Measurements from ENCODE around the gene ATP4B. TPM values are rescaled to one million over a fixed set of nuclear protein-coding genes. Genes with fewer than 3 reads are reported as not detected.

The ATP4B gene
- total RNA-seq, 2 donors from 2014 or later, result not detected

- H3K27ac ChIP-seq, result no peak overlapping the region
- TF ChIP-seq CTCF (IDR thresholded peaks at IDR 0.05), result no peak
- H3K4me3 ChIP-seq, result no peak overlapping the region
- DNase-seq (ENCODE audit: low spot score), result no peak
- H3K27me3 ChIP-seq, result no peaks in the 10 kb centered on the region
- H3K36me3 ChIP-seq, result no peaks in the 10 kb centered on the region
- no peaks in the 10 kb centered on the region for H3K4me1 ChIP-seq
- H3K9me3 ChIP-seq, result peaks cover 0 to 15% of the 10 kb centered on the region in 2 donors
Measured at GRCh38 chr13:113665597-113666328, 7.8 kb upstream of the ATP4B start.

GRCh38 chr13:113664751-113665596 lies 7.0 kb upstream of the ATP4B start:
- Histone ChIP-seq H3K4me3 (no peak overlapping the region), H3K4me1 (no peaks in the 10 kb centered on the region), H3K27me3 (no peaks in the 10 kb centered on the region), H3K9me3 (peaks cover 0 to 19% of the 10 kb centered on the region in 2 donors), H3K36me3 (no peaks in the 10 kb centered on the region), H3K27ac (no peak overlapping the region)
- TF ChIP-seq CTCF (IDR thresholded peaks at IDR 0.05), result no peak
- no peak for DNase-seq (ENCODE audit: low spot score)

- DNase-seq (ENCODE audit: low spot score), result no peak
- Histone ChIP-seq H3K9me3 (peaks cover 0 to 19% of the 10 kb centered on the region in 2 donors), H3K27me3 (no peaks in the 10 kb centered on the region), H3K36me3 (no peaks in the 10 kb centered on the region), H3K4me1 (no peaks in the 10 kb centered on the region), H3K27ac (no peak overlapping the region), H3K4me3 (no peak overlapping the region)
- TF ChIP-seq CTCF (IDR thresholded peaks at IDR 0.05), result no peak
Measured at GRCh38 chr13:113663934-113664333, 5.9 kb upstream of the ATP4B start.

- H3K9me3 ChIP-seq, result peaks cover 0 to 19% of the 10 kb centered on the region in 2 donors
- no peaks in the 10 kb centered on the region for H3K27me3 ChIP-seq
- H3K36me3 ChIP-seq, result no peaks in the 10 kb centered on the region
- no peak overlapping the region for H3K4me3 ChIP-seq
- no peaks in the 10 kb centered on the region for H3K4me1 ChIP-seq
- no peak overlapping the region for H3K27ac ChIP-seq
- no peak for DNase-seq (ENCODE audit: low spot score)
- no peak for TF ChIP-seq CTCF (IDR thresholded peaks at IDR 0.05)
Measured at GRCh38 chr13:113661509-113661908, 3.5 kb upstream of the ATP4B start.

- Histone ChIP-seq H3K27ac (no peak overlapping the region), H3K36me3 (no peaks in the 10 kb centered on the region), H3K9me3 (peaks cover 0 to 19% of the 10 kb centered on the region in 2 donors), H3K4me1 (no peaks in the 10 kb centered on the region), H3K27me3 (no peaks in the 10 kb centered on the region), H3K4me3 (no peak overlapping the region)
- DNase-seq (ENCODE audit: low spot score), result no peak
- no peak for TF ChIP-seq CTCF (IDR thresholded peaks at IDR 0.05)
Measured at GRCh38 chr13:113660066-113660465, 2.1 kb upstream of the ATP4B start.

Measured in right atrium auricular region (tissue), 2 donors.